Central memory CD8-positive, alpha-beta T cell (primary cell): ENCODE results near the gene DLG1.

ENCODE experiments used
- ATAC-seq: fragments of 150-1000 bp; cut with Tn5 transposase; replicated peaks from 2 replicates; pipeline ENCODE4 v1.10.0; 2022; ENCODE audit warnings: mild to moderate bottlenecking, moderate FRiP score, moderate number of reproducible peaks; ENCODE audit not compliant: poor library complexity, severe bottlenecking; ENCODE audit errors: extremely low read depth
- DNase-seq, 2 donors: peaks; one replicate each; pipeline ENCODE4 v3.0.0; 2021; ENCODE audit warnings: low spot score in 2 of 2
- H3K27ac Mint-ChIP-seq: one replicate; pipeline ENCODE4 v1.8.0; 2022; ENCODE audit warnings: low read depth, mild to moderate bottlenecking, moderate library complexity, mixed read lengths
- H3K27me3 Mint-ChIP-seq: one replicate; pipeline ENCODE4 v1.8.0; 2022; ENCODE audit warnings: mixed read lengths
- H3K36me3 Mint-ChIP-seq: one replicate; pipeline ENCODE4 v1.8.0; 2022; ENCODE audit warnings: mild to moderate bottlenecking, moderate library complexity, mixed read lengths; ENCODE audit not compliant: insufficient read depth
- H3K4me1 Mint-ChIP-seq: one replicate; pipeline ENCODE4 v1.8.0; 2022; ENCODE audit warnings: mixed read lengths
- H3K4me3 Mint-ChIP-seq: one replicate; pipeline ENCODE4 v1.8.0; 2022; ENCODE audit warnings: mild to moderate bottlenecking, moderate library complexity, mixed read lengths
- H3K9me3 Mint-ChIP-seq: one replicate; pipeline ENCODE4 v1.8.0; 2022; ENCODE audit warnings: mixed read lengths

DLG1 gene

GRCh38 chr3:197168063-197168462, 130.3 kb downstream of the DLG1 start:
- no peak for ATAC-seq
- Mint-ChIP-seq H3K36me3 (peaks cover under 1% of the 10 kb centered on the region), H3K4me1 (peaks cover 20% of the 10 kb centered on the region), H3K27ac (peak overlapping the region; percentile 7), H3K27me3 (no peaks in the 10 kb centered on the region), H3K4me3 (no peak overlapping the region), H3K9me3 (no peaks in the 10 kb centered on the region)
- DNase-seq: no peak

- Mint-ChIP-seq H3K27ac (no peak overlapping the region), H3K36me3 (peaks cover 3% of the 10 kb centered on the region), H3K4me3 (no peak overlapping the region), H3K9me3 (no peaks in the 10 kb centered on the region), H3K4me1 (peaks cover 20% of the 10 kb centered on the region), H3K27me3 (no peaks in the 10 kb centered on the region)
- ATAC-seq: no peak
- no peak for DNase-seq
These were observed 130.9 kb downstream of the DLG1 start for GRCh38 chr3:197167549-197167948.

- H3K4me1 Mint-ChIP-seq: peaks cover 20% of the 10 kb centered on the region
- peaks cover 3% of the 10 kb centered on the region for H3K36me3 Mint-ChIP-seq
- DNase-seq (no peak), ATAC-seq (no peak)
- H3K4me3 Mint-ChIP-seq: no peak overlapping the region
- no peaks in the 10 kb centered on the region for H3K27me3 Mint-ChIP-seq
- no peak overlapping the region for H3K27ac Mint-ChIP-seq
- no peaks in the 10 kb centered on the region for H3K9me3 Mint-ChIP-seq
These were observed 132.5 kb downstream of the DLG1 start for GRCh38 chr3:197165890-197166289.

GRCh38 chr3:197155046-197155445, 143.4 kb downstream of the DLG1 start:
- DNase-seq: no peak
- Mint-ChIP-seq H3K4me3 (no peak overlapping the region), H3K9me3 (peaks cover 24% of the 10 kb centered on the region), H3K27ac (no peak overlapping the region), H3K36me3 (no peaks in the 10 kb centered on the region), H3K27me3 (no peaks in the 10 kb centered on the region), H3K4me1 (no peaks in the 10 kb centered on the region)
- ATAC-seq: no peak

- Mint-ChIP-seq H3K9me3 (peaks cover 17% of the 10 kb centered on the region), H3K4me3 (no peak overlapping the region), H3K27me3 (no peaks in the 10 kb centered on the region), H3K27ac (no peak overlapping the region), H3K4me1 (peaks cover 4% of the 10 kb centered on the region), H3K36me3 (peaks cover 1% of the 10 kb centered on the region)
- no peak for ATAC-seq
- DNase-seq: no peak
These were observed 146.8 kb downstream of the DLG1 start for GRCh38 chr3:197151580-197151979.

GRCh38 chr3:197149528-197149927, 148.9 kb downstream of the DLG1 start:
- Mint-ChIP-seq H3K9me3 (peaks cover 2% of the 10 kb centered on the region), H3K27me3 (no peaks in the 10 kb centered on the region), H3K4me3 (no peak overlapping the region), H3K36me3 (peaks cover 3% of the 10 kb centered on the region), H3K4me1 (peaks cover 11% of the 10 kb centered on the region), H3K27ac (no peak overlapping the region)
- ATAC-seq (no peak), DNase-seq (no peak)

GRCh38 chr3:197144188-197144587, 154.2 kb downstream of the DLG1 start:
- DNase-seq: no peak
- H3K36me3 Mint-ChIP-seq: peaks cover 15% of the 10 kb centered on the region
- H3K27me3 Mint-ChIP-seq: no peaks in the 10 kb centered on the region
- no peaks in the 10 kb centered on the region for H3K9me3 Mint-ChIP-seq
- no peak for ATAC-seq
- H3K4me1 Mint-ChIP-seq: peaks cover 20% of the 10 kb centered on the region
- no peak overlapping the region for H3K27ac Mint-ChIP-seq
- H3K4me3 Mint-ChIP-seq: no peak overlapping the region

GRCh38 chr3:197139586-197139985, 158.8 kb downstream of the DLG1 start:
- Mint-ChIP-seq H3K36me3 (peaks cover 20% of the 10 kb centered on the region), H3K4me3 (no peak overlapping the region), H3K9me3 (no peaks in the 10 kb centered on the region), H3K4me1 (peaks cover 9% of the 10 kb centered on the region), H3K27me3 (no peaks in the 10 kb centered on the region), H3K27ac (no peak overlapping the region)
- ATAC-seq (no peak), DNase-seq (no peak)

GRCh38 chr3:197137751-197138150, 160.7 kb downstream of the DLG1 start:
- Mint-ChIP-seq H3K9me3 (no peaks in the 10 kb centered on the region), H3K4me1 (peaks cover 11% of the 10 kb centered on the region), H3K4me3 (no peak overlapping the region), H3K36me3 (peaks cover 23% of the 10 kb centered on the region), H3K27me3 (no peaks in the 10 kb centered on the region), H3K27ac (no peak overlapping the region)
- ATAC-seq: no peak
- no peak for DNase-seq

GRCh38 chr3:197136744-197137143, 161.7 kb downstream of the DLG1 start:
- H3K9me3 Mint-ChIP-seq: no peaks in the 10 kb centered on the region
- DNase-seq (no peak), ATAC-seq (no peak)
- no peak overlapping the region for H3K27ac Mint-ChIP-seq
- H3K27me3 Mint-ChIP-seq: no peaks in the 10 kb centered on the region
- H3K4me3 Mint-ChIP-seq: no peak overlapping the region
- H3K4me1 Mint-ChIP-seq: peaks cover 11% of the 10 kb centered on the region
- peaks cover 23% of the 10 kb centered on the region for H3K36me3 Mint-ChIP-seq

- no peaks in the 10 kb centered on the region for H3K9me3 Mint-ChIP-seq
- no peak overlapping the region for H3K27ac Mint-ChIP-seq
- no peaks in the 10 kb centered on the region for H3K27me3 Mint-ChIP-seq
- DNase-seq (no peak), ATAC-seq (no peak)
- peaks cover 27% of the 10 kb centered on the region for H3K36me3 Mint-ChIP-seq
- peaks cover 11% of the 10 kb centered on the region for H3K4me1 Mint-ChIP-seq
- no peak overlapping the region for H3K4me3 Mint-ChIP-seq
These were observed 163.2 kb downstream of the DLG1 start for GRCh38 chr3:197135212-197135611.

- no peak overlapping the region for H3K4me3 Mint-ChIP-seq
- ATAC-seq (no peak), DNase-seq (no peak)
- peaks cover 21% of the 10 kb centered on the region for H3K36me3 Mint-ChIP-seq
- peak overlapping the region; percentile 11 for H3K27ac Mint-ChIP-seq
- no peaks in the 10 kb centered on the region for H3K27me3 Mint-ChIP-seq
- peaks cover 17% of the 10 kb centered on the region for H3K4me1 Mint-ChIP-seq
- H3K9me3 Mint-ChIP-seq: no peaks in the 10 kb centered on the region
These were observed 165.4 kb downstream of the DLG1 start for GRCh38 chr3:197132916-197133530.

- Mint-ChIP-seq H3K27me3 (no peaks in the 10 kb centered on the region), H3K9me3 (no peaks in the 10 kb centered on the region), H3K4me3 (no peak overlapping the region), H3K4me1 (peaks cover 5% of the 10 kb centered on the region), H3K36me3 (peaks cover 13% of the 10 kb centered on the region), H3K27ac (no peak overlapping the region)
- ATAC-seq: no peak
- no peak for DNase-seq
These were observed 172.8 kb downstream of the DLG1 start for GRCh38 chr3:197125636-197126035.
